ENCODE results near the gene OR2H1.

GRCh38 chr6:29483186-29483585, 26.2 kb downstream of the OR2H1 start:
- TF ChIP-seq CTCF (IDR thresholded peaks at IDR 0.05 in 8 of 11, conservative IDR thresholded peaks at IDR 0.05 in 3 of 11) (no peak), POLR2A (IDR thresholded peaks at IDR 0.05) (no peak), POLR2AphosphoS5 (IDR thresholded peaks at IDR 0.05) (no peak)

Data from spleen (tissue), 7 donors.